ENCODE results near the gene POP7. TPM values are rescaled to one million over a fixed set of nuclear protein-coding genes. Genes with fewer than 3 reads are reported as not detected.

The POP7 gene
- total and polyA plus RNA-seq, 2 of the 4 experiments (the other 2 are of a cell fraction) = 14.9 to 38.0 TPM

DNA sequence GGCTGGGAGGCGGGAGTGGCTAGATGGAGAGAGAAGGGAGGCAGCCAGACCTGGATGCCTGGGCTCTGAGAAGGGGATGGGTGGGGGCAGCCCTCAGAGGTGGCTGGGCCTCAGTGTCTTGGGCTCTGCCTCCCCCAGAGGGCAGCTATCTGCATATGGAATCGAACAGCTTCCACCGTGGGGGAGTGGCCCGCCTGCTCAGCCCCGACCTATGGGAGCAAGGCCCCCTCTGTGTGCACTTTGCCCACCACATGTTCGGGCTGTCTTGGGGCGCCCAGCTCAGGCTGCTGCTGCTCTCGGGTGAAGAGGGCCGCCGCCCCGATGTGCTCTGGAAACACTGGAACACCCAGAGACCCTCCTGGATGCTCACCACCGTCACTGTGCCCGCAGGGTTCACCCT, 30.8 kb downstream of the POP7 start:
- Histone ChIP-seq H3K18ac (ENCODE audit: low read depth, low read length) (no peak overlapping the region), H2AK5ac (ENCODE audit: low read depth, low read length) (no peak overlapping the region), H3K9ac (ENCODE audit: low read depth, low read length) (no peak overlapping the region), H3K79me1 (ENCODE audit: low read depth in 1 of 2, low read length in 2 of 2) (no peaks in the 10 kb centered on the region), H2BK120ac (ENCODE audit: low read depth, low read length) (no peak overlapping the region), H2BK5ac (ENCODE audit: low read depth, low read length, poor library complexity, severe bottlenecking) (no peak overlapping the region), H4K20me1 (ENCODE audit: insufficient read depth, low read length) (no peaks in the 10 kb centered on the region), H3K9me1 (ENCODE audit: insufficient read depth, low read length) (no peaks in the 10 kb centered on the region), H2AFZ (replicated peaks; ENCODE audit: low read length, poor library complexity) (no peak overlapping the region), H3K4me1 (ENCODE audit: control insufficient read depth, insufficient read depth, low read length) (no peaks in the 10 kb centered on the region), H3K14ac (replicated peaks; ENCODE audit: low read depth, low read length) (no peak overlapping the region), H3K4ac (ENCODE audit: low read depth, low read length) (no peak overlapping the region), H3K36me3 (ENCODE audit: control insufficient read depth, insufficient read depth, low read length) (no peaks in the 10 kb centered on the region), H3K23ac (ENCODE audit: low read depth, low read length) (no peak overlapping the region), H3K27me3 (ENCODE audit: control insufficient read depth, insufficient read depth, low read length) (peaks cover 37% of the 10 kb centered on the region), H4K8ac (ENCODE audit: low read depth in 2 of 2, low read length in 2 of 2) (no peak overlapping the region), H3K4me2 (ENCODE audit: low read depth, low read length) (no peak overlapping the region), H3K9me3 (ENCODE audit: control insufficient read depth, insufficient read depth, low read length) (no peaks in the 10 kb centered on the region), H2AK9ac (replicated peaks; ENCODE audit: low read depth, low read length, poor library complexity) (no peak overlapping the region), H3K27ac (ENCODE audit: insufficient read depth, low read length) (no peak overlapping the region), H4K5ac (ENCODE audit: low read depth, low read length) (no peak overlapping the region), H2BK20ac (ENCODE audit: low read depth, low read length) (no peak overlapping the region), H4K91ac (ENCODE audit: insufficient read depth, low read depth, low read length) (no peak overlapping the region), H3K56ac (ENCODE audit: extremely low read depth, insufficient read depth, low read length) (no peak overlapping the region), H2BK15ac (ENCODE audit: low read depth, low read length) (no peak overlapping the region), H3K4me3 (ENCODE audit: insufficient read depth, low read depth, low read length) (no peak overlapping the region)
- DNase-seq (no peak), ATAC-seq (ENCODE audit: low read depth) (no peak)
- TF ChIP-seq CHD1 (IDR thresholded peaks at IDR 0.05; ENCODE audit: low read depth, low read length) = no peak
- TF ChIP-seq MAZ (IDR thresholded peaks at IDR 0.05; ENCODE audit: borderline replicate concordance, low read depth, low read length) = no peak
- TF ChIP-seq CEBPB (IDR thresholded peaks at IDR 0.05; ENCODE audit: low read depth, low read length) = no peak
- TF ChIP-seq POLR2A (IDR thresholded peaks at IDR 0.05; ENCODE audit: low read depth, low read length) = no peak
- TF ChIP-seq, protein P1, sequence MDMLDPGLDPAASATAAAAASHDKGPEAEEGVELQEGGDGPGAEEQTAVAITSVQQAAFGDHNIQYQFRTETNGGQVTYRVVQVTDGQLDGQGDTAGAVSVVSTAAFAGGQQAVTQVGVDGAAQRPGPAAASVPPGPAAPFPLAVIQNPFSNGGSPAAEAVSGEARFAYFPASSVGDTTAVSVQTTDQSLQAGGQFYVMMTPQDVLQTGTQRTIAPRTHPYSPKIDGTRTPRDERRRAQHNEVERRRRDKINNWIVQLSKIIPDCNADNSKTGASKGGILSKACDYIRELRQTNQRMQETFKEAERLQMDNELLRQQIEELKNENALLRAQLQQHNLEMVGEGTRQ (IDR thresholded peaks at IDR 0.05; ENCODE audit: low read depth, low read length) = no peak
- TF ChIP-seq NFE2L2 (IDR thresholded peaks at IDR 0.05; ENCODE audit: low read depth, low read length) = no peak
- TF ChIP-seq, protein P2, sequence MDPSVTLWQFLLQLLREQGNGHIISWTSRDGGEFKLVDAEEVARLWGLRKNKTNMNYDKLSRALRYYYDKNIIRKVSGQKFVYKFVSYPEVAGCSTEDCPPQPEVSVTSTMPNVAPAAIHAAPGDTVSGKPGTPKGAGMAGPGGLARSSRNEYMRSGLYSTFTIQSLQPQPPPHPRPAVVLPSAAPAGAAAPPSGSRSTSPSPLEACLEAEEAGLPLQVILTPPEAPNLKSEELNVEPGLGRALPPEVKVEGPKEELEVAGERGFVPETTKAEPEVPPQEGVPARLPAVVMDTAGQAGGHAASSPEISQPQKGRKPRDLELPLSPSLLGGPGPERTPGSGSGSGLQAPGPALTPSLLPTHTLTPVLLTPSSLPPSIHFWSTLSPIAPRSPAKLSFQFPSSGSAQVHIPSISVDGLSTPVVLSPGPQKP (IDR thresholded peaks at IDR 0.05; ENCODE audit: borderline replicate concordance, low read depth, low read length) = no peak
- no peak for TF ChIP-seq RFX5 (IDR thresholded peaks at IDR 0.05; ENCODE audit: low read depth, low read length)
- TF ChIP-seq MXI1 (IDR thresholded peaks at IDR 0.05; ENCODE audit: borderline replicate concordance, low read depth, low read length) = no peak
- TF ChIP-seq BHLHE40 (IDR thresholded peaks at IDR 0.05; ENCODE audit: low read depth, low read length) = no peak
- no peak for TF ChIP-seq FOS (IDR thresholded peaks at IDR 0.05; ENCODE audit: low read depth, low read length)
- no peak for TF ChIP-seq RAD21 (IDR thresholded peaks at IDR 0.05; ENCODE audit: low read length)
- TF ChIP-seq SMC3 (IDR thresholded peaks at IDR 0.05; ENCODE audit: low read depth, low read length) = no peak
- TF ChIP-seq, protein P3, sequence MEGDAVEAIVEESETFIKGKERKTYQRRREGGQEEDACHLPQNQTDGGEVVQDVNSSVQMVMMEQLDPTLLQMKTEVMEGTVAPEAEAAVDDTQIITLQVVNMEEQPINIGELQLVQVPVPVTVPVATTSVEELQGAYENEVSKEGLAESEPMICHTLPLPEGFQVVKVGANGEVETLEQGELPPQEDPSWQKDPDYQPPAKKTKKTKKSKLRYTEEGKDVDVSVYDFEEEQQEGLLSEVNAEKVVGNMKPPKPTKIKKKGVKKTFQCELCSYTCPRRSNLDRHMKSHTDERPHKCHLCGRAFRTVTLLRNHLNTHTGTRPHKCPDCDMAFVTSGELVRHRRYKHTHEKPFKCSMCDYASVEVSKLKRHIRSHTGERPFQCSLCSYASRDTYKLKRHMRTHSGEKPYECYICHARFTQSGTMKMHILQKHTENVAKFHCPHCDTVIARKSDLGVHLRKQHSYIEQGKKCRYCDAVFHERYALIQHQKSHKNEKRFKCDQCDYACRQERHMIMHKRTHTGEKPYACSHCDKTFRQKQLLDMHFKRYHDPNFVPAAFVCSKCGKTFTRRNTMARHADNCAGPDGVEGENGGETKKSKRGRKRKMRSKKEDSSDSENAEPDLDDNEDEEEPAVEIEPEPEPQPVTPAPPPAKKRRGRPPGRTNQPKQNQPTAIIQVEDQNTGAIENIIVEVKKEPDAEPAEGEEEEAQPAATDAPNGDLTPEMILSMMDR (conservative IDR thresholded peaks at IDR 0.05; ENCODE audit: low read depth, low read length) = no peak
- TF ChIP-seq MAFK (IDR thresholded peaks at IDR 0.05; ENCODE audit: low read depth, low read length) = no peak
- no peak for TF ChIP-seq RCOR1 (IDR thresholded peaks at IDR 0.05; ENCODE audit: insufficient replicate concordance, low read length)
- ChIA-PET POLR2A (ENCODE audit: unreplicated experiment) (no interaction called here), CTCF (no interaction called here)
- WGBS, 2 experiments (ENCODE audit: extremely low coverage in 2 of 2, insufficient read length in 1 of 2) = 61% methylated on average over 11 of the region's 13 CpGs; no CpG with 5 or more reads in 1 of the 2 experiments
- no TSS peak for BruUV-seq (replicated peaks)
- dilution Hi-C loops (cut with HindIII; ENCODE audit: low sequenced_read_pairs, unreplicated experiment) (no loop called here), in situ Hi-C loops (cut with MboI; ENCODE audit: low sequenced_read_pairs) (no loop called here), intact Hi-C loops (cut with micrococcal nuclease) (no loop called here)

All from IMR-90 (cell line).